Measurements from ENCODE around the gene MUC5B.

Gene MUC5B

DNA sequence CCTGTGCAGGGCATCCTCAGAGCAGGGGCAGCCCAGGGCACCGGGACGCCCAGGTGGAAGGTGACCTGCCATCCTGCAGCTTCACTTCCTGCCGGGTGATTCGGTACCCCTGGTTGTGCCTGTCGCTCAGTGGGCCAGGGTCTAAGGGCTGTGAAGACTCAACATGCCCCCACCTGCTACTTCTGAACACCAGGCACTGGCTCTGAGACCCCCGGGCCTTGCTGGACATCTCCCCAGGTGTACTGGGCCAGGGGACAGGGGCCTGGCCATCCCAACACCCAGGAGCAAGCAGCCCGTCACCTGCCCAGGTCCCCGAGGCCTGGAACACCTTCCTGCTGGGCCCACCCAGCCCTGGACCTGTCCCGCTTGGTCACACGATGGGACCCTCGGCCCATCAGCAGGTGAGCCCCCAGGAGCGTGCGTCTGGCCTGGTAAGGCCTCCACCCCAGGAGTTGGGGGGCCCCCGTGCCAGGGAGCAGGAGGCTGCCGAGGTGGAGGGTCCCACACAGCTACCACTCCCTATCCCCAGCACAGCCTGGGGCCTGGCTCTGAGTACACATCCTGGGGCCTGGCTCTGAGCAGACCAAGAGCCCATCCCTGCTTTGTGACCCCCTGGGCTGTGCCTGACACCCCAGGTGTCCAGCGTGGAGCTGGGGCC, 3.9 kb upstream of the MUC5B start:
- no peak for DNase-seq (ENCODE audit: low spot score)
- TF ChIP-seq, protein P1, sequence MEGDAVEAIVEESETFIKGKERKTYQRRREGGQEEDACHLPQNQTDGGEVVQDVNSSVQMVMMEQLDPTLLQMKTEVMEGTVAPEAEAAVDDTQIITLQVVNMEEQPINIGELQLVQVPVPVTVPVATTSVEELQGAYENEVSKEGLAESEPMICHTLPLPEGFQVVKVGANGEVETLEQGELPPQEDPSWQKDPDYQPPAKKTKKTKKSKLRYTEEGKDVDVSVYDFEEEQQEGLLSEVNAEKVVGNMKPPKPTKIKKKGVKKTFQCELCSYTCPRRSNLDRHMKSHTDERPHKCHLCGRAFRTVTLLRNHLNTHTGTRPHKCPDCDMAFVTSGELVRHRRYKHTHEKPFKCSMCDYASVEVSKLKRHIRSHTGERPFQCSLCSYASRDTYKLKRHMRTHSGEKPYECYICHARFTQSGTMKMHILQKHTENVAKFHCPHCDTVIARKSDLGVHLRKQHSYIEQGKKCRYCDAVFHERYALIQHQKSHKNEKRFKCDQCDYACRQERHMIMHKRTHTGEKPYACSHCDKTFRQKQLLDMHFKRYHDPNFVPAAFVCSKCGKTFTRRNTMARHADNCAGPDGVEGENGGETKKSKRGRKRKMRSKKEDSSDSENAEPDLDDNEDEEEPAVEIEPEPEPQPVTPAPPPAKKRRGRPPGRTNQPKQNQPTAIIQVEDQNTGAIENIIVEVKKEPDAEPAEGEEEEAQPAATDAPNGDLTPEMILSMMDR (IDR thresholded peaks at IDR 0.05; ENCODE audit: borderline replicate concordance, control extremely low read depth, extremely low read depth, insufficient read depth, missing control alignments) = no peak
- in situ Hi-C loops (cut with MboI; ENCODE audit: low sequenced_read_pairs, unreplicated experiment) = no loop called here

DNA sequence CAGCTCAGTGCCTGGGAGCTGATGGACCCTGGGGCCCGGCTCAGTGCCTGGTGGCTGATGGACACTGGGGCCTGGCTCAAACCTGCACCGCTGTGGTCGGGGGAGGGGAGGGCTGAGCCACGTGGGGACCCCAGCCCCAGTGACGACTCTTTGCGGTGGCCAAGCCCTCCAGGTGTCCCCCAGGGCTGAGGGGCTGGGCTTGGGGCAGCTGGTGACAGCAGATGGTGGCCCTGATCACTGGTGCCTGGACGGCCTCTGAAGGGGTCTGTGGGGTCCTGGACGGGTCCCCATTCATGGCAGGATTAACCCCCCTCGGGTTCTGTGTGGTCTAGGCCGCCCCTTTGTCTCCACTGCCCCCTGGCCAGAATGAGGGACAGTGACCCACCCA, 3.4 kb upstream of the MUC5B start:
- in situ Hi-C loops (cut with MboI; ENCODE audit: low sequenced_read_pairs, unreplicated experiment) = no loop called here
- TF ChIP-seq, protein P1 (IDR thresholded peaks at IDR 0.05; ENCODE audit: borderline replicate concordance, control extremely low read depth, extremely low read depth, insufficient read depth, missing control alignments) = no peak
- DNase-seq (ENCODE audit: low spot score) = no peak

DNA sequence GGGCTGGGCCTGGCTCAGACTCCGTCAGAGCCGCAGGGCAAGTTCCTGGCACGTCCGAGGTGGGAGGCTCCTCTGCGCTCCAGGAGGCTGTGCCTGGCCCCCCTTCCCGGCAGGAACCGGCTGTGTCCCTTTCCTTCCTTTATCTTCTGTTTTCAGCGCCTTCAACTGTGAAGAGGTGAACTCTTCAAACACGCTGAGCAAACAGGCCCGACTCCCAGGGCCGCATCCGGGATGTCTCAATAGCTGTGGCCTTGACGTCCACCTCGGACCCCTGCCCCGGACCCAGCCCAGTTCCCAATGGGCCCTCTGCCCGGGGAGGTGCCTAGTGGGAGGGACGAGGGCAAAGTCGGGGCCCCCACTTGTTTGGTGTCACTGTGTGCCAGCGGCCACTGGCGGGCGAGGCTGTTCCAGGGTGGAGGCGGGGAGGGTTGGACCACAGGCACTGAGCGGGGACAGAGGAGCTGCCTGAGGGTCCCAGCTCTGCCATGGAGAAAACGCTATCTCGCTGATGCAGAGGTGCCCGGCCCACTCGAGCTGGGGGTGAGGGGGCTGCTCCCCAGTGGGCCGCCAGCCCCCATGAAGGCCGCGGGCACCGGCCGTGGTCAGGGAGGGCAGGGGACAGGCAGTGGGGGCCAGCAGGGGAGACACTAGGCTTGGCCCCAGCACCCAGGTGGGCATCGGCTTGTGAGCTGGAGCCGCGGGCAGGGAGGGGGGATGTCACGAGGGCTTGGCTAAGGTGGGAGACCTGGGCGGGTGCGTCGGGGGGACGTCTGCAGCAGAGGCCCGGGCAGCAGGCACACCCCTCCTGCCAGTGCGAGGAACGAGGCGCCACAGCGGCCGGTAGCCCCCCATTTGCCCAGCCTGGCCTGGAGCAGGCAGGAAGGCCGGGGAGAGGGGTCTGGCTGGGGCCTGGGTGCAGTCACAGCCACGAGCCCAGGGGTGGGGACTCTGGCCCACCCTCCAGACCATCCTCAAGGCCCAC, 2.7 kb upstream of the MUC5B start:
- in situ Hi-C loops (cut with MboI; ENCODE audit: low sequenced_read_pairs, unreplicated experiment) = no loop called here
- DNase-seq (ENCODE audit: low spot score) = no peak
- TF ChIP-seq, protein P1 (IDR thresholded peaks at IDR 0.05; ENCODE audit: borderline replicate concordance, control extremely low read depth, extremely low read depth, insufficient read depth, missing control alignments) = no peak

DNA sequence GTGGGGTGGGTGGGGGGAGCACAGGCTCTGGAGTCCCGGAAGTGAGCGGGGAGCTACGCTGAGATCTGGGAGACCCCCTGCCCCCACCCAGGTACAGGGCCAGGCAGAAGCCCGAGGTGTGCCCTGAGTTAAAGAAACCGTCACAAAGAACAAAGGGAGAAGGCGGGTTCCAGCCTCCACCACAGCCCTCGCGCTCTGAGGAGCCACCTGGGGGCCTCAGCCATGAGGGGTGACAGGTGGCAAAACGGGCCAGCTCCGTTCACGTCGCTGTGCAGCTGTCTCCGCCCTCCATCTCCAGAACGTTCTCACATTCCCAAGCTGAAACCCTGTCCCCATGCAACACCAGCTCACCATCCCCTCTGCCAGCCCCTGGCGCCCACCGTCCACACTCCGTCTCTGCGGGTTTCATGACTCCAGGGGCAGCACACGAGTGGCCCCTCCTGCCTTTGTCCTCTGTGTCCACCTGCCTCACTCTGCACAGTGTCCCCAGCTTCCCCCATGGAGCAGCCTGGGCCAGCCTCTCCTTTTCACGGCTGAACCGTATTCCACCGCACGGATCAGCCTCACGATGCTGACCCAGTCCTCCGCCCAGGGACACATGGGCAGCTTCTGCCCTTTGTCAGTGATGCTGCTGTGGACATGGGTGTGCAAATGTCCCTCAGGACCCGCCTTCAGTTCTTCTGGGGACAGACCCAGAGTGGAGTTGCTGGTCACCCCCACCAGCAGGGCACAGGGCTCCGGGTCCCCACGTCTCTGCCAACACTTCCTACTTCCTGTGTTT, 1.7 kb upstream of the MUC5B start:
- DNase-seq (ENCODE audit: low spot score) = no peak
- in situ Hi-C loops (cut with MboI; ENCODE audit: low sequenced_read_pairs, unreplicated experiment) = no loop called here
- TF ChIP-seq, protein P1 (IDR thresholded peaks at IDR 0.05; ENCODE audit: borderline replicate concordance, control extremely low read depth, extremely low read depth, insufficient read depth, missing control alignments) = no peak

DNA sequence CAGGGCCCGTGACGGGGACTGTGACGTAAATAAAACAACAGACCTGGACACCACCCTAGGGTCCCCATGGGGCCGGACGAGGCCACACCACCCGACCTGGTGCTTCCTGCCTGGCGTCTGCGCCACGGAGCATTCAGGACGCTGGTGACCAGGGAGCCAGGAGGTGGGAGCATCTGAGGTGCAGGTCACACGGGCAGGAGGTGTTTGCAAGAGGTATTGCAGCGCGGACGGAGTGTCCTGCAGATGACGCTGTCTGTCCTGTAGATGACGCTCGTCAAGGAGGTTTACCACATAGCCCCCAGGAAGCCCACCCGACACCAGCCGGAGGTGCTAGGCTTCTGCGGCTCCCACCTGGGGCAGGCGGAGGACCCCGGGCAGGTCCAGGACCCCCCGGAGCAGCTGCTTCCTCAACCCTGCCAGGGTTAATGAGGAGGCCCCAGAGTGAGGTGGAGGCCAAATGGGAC, 986 bp upstream of the MUC5B start:
- in situ Hi-C loops (cut with MboI; ENCODE audit: low sequenced_read_pairs, unreplicated experiment) = no loop called here
- TF ChIP-seq, protein P1 (IDR thresholded peaks at IDR 0.05; ENCODE audit: borderline replicate concordance, control extremely low read depth, extremely low read depth, insufficient read depth, missing control alignments) = no peak
- no peak for DNase-seq (ENCODE audit: low spot score)

Measured in GM13976 (cell line).